LNCaP clone FGC (cell line): ENCODE measurements around the gene PGM1.

Experiments used
- DNase-seq: peaks from one replicate; pipeline ENCODE4 v3.0.0-alpha.2; 2011; ENCODE audit warnings: low read depth
- H3K4me3 ChIP-seq: 2 replicates; pipeline ENCODE4 v1.5.1; 2011; ENCODE audit warnings: mild to moderate bottlenecking, low read depth, low read length, control low read depth
- CTCF ChIP-seq: IDR thresholded peaks from 2 replicates; pipeline ENCODE4 v1.5.1; 2012; ENCODE audit warnings: mild to moderate bottlenecking; ENCODE audit not compliant: control insufficient read depth, insufficient read depth; ENCODE audit errors: extremely low read depth

PGM1 gene

GRCh38 chr1:63690966-63691700 is 97.9 kb downstream of the PGM1 start:
- no peak for TF ChIP-seq CTCF
- no peak for DNase-seq
- no peak overlapping the region for H3K4me3 ChIP-seq

GRCh38 chr1:63691701-63692425 is 98.7 kb downstream of the PGM1 start:
- TF ChIP-seq CTCF, result peak; percentile 92
- H3K4me3 ChIP-seq, result no peak overlapping the region
- DNase-seq, result peak; percentile 84

- DNase-seq, result no peak
- H3K4me3 ChIP-seq, result no peak overlapping the region
- no peak for TF ChIP-seq CTCF
These were observed 100.8 kb downstream of the PGM1 start for GRCh38 chr1:63693944-63694571.

GRCh38 chr1:63698001-63698838 is 105.0 kb downstream of the PGM1 start:
- no peak for TF ChIP-seq CTCF
- DNase-seq, result no peak
- H3K4me3 ChIP-seq, result no peak overlapping the region

GRCh38 chr1:63701187-63701586 is 108.0 kb downstream of the PGM1 start:
- no peak for TF ChIP-seq CTCF
- peak; percentile 67 for DNase-seq
- H3K4me3 ChIP-seq, result no peak overlapping the region

- TF ChIP-seq CTCF, result no peak
- no peak for DNase-seq
- H3K4me3 ChIP-seq, result no peak overlapping the region
These were observed 110.5 kb downstream of the PGM1 start for GRCh38 chr1:63703701-63704107.
